Activated gamma-delta T cell treated with Interleukin-2 at 50 U/mL for 16 hours (primary cell): Measurements from ENCODE around the gene FSCN2.

Source experiments
- DNase-seq: peaks from one replicate; pipeline ENCODE4 v3.0.0-alpha.2; 2020

Gene FSCN2

GRCh38 chr17:81514489-81514738 lies 13.8 kb upstream of the FSCN2 start:
- DNase-seq = no peak

- peak; percentile 59 for DNase-seq
Measured at GRCh38 chr17:81514739-81515529, 13.2 kb upstream of the FSCN2 start.

GRCh38 chr17:81515530-81516041 lies 12.6 kb upstream of the FSCN2 start:
- no peak for DNase-seq

- no peak for DNase-seq
Measured at GRCh38 chr17:81516439-81516838, 11.7 kb upstream of the FSCN2 start.

GRCh38 chr17:81517009-81517338 lies 11.2 kb upstream of the FSCN2 start:
- DNase-seq = no peak

GRCh38 chr17:81517339-81518112 lies 10.7 kb upstream of the FSCN2 start:
- no peak for DNase-seq

- DNase-seq = no peak
Measured at GRCh38 chr17:81518113-81518784, 9.9 kb upstream of the FSCN2 start.

GRCh38 chr17:81518785-81519283 lies 9.3 kb upstream of the FSCN2 start:
- no peak for DNase-seq

- DNase-seq = peak; percentile 68
Measured at GRCh38 chr17:81519284-81520020, 8.7 kb upstream of the FSCN2 start.

- no peak for DNase-seq
Measured at GRCh38 chr17:81520021-81520901, 7.9 kb upstream of the FSCN2 start.

GRCh38 chr17:81522491-81523401 lies 5.4 kb upstream of the FSCN2 start:
- DNase-seq = no peak

- DNase-seq = no peak
Measured at GRCh38 chr17:81523402-81524038, 4.7 kb upstream of the FSCN2 start.

GRCh38 chr17:81524039-81524864 lies 3.9 kb upstream of the FSCN2 start:
- DNase-seq = no peak

GRCh38 chr17:81524865-81525159 lies 3.4 kb upstream of the FSCN2 start:
- no peak for DNase-seq

GRCh38 chr17:81526662-81527571 lies 1.3 kb upstream of the FSCN2 start:
- DNase-seq = no peak

GRCh38 chr17:81528384-81528650 lies 140 bp downstream of the FSCN2 start:
- no peak for DNase-seq

GRCh38 chr17:81528651-81529436 lies 667 bp downstream of the FSCN2 start:
- DNase-seq = no peak

- DNase-seq = no peak
Measured at GRCh38 chr17:81529437-81529803, 1.2 kb downstream of the FSCN2 start.
